SK-N-SH (cell line): Measurements from ENCODE around the gene DCAF5. TPM values are rescaled to one million over a fixed set of nuclear protein-coding genes. Genes with fewer than 3 reads are reported as not detected.
A peak's percentile ranks its signal among the peaks of the same experiment; 100 is the strongest.

Source experiments
- CTCF ChIA-PET: fragments of 300-600, 350-600 bp; formaldehyde crosslinking; extraction: SDS; loops from one replicate; lab custom pipeline; 2021; lab: Yijun Ruan, JAX
- POLR2A ChIA-PET: fragments of 350-600 bp; sonication (Branson Sonifier 250); formaldehyde crosslinking; extraction: SDS; loops from one replicate; lab custom pipeline; 2020; ENCODE audit warnings: antibody characterized with exemption, inconsistent platforms; lab: Yijun Ruan, JAX
- DNase-seq: peaks from one replicate; pipeline ENCODE4 v3.0.0; 2012
- H2AFZ ChIP-seq: fragments of 200-600 bp; sonication (generic); 2 replicates; pipeline ENCODE4 v1.8.1; 2016; ENCODE audit warnings: antibody characterized with exemption, mild to moderate bottlenecking, low read depth
- H3F3A ChIP-seq: fragments of 200-600 bp; sonication (generic); replicated peaks from 2 replicates; pipeline ENCODE3; 2016; ENCODE audit warnings: antibody characterized with exemption, mild to moderate bottlenecking; ENCODE audit not compliant: insufficient read depth
- H3K27ac ChIP-seq, 2 experiments: fragments of 200-500 bp in 1 of 2; fragments of 200-600 bp in 1 of 2; sonication (Bioruptor generic) in 1 of 2; sonication (generic), shearing (Covaris generic) in 1 of 2; 2 replicates each; pipeline versions ENCODE4 v1.5.1 to v1.6.1; 2014 to 2016; ENCODE audit warnings: low read depth in 2 of 2, inconsistent platforms in 1 of 2, low read length in 1 of 2, mild to moderate bottlenecking in 1 of 2, mixed read lengths in 1 of 2
- H3K27me3 ChIP-seq: fragments of 200-600 bp; sonication (generic), shearing (Covaris generic); 2 replicates; pipeline ENCODE4 v1.6.1; 2016; ENCODE audit warnings: mixed run types; ENCODE audit not compliant: insufficient read depth
- H3K36me3 ChIP-seq, 2 experiments: fragments of 200-500 bp in 1 of 2; fragments of 200-600 bp in 1 of 2; sonication (Bioruptor generic) in 1 of 2; sonication (generic) in 1 of 2; replicated peaks in 1 of 2; 2 replicates each; pipeline versions ENCODE3 to v1.5.1; 2014 to 2016; ENCODE audit warnings: low read length in 1 of 2, mild to moderate bottlenecking in 1 of 2; ENCODE audit not compliant: insufficient read depth in 2 of 2, control insufficient read depth in 1 of 2
- H3K4me1 ChIP-seq, 2 experiments: fragments of 200-500 bp in 1 of 2; fragments of 200-600 bp in 1 of 2; sonication (Bioruptor generic) in 1 of 2; sonication (generic), shearing (Covaris generic) in 1 of 2; 2 replicates each; pipeline versions ENCODE4 v1.5.1 to v1.6.1; 2014 to 2016; ENCODE audit warnings: low read depth in 1 of 2, low read length in 1 of 2, mixed run types in 1 of 2; ENCODE audit not compliant: insufficient read depth in 2 of 2, control insufficient read depth in 1 of 2
- H3K4me2 ChIP-seq: fragments of 200-600 bp; sonication (generic), shearing (Covaris generic); 2 replicates; pipeline ENCODE4 v1.6.1; 2017; ENCODE audit warnings: mixed run types
- H3K4me3 ChIP-seq, 2 experiments: fragments of 200-500 bp in 1 of 2; fragments of 200-600 bp in 1 of 2; sonication (Bioruptor generic) in 1 of 2; sonication (generic), shearing (Covaris generic) in 1 of 2; 2 replicates each; pipeline versions ENCODE4 v1.5.1 to v1.8.1; 2014 to 2016; ENCODE audit warnings: low read depth in 2 of 2, inconsistent platforms in 1 of 2, low read length in 1 of 2, mild to moderate bottlenecking in 1 of 2, mixed read lengths in 1 of 2, moderate library complexity in 1 of 2
- H3K79me2 ChIP-seq: fragments of 200-600 bp; sonication (generic); 2 replicates; pipeline ENCODE4 v1.8.1; 2017; ENCODE audit warnings: mild to moderate bottlenecking; ENCODE audit not compliant: insufficient read depth
- H3K9ac ChIP-seq: fragments of 200-600 bp; sonication (generic); 2 replicates; pipeline ENCODE4 v1.6.1; 2017; ENCODE audit warnings: mixed run types
- H3K9me2 ChIP-seq: fragments of 200-600 bp; sonication (generic); 2 replicates; pipeline ENCODE4 v1.6.1; 2017; ENCODE audit warnings: mixed run types
- H3K9me3 ChIP-seq: fragments of 200-600 bp; sonication (generic); 2 replicates; pipeline ENCODE4 v1.6.1; 2017; ENCODE audit warnings: mixed run types, mild to moderate bottlenecking, moderate library complexity
- H4K20me1 ChIP-seq: fragments of 200-600 bp; sonication (generic); 2 replicates; pipeline ENCODE4 v1.6.1; 2017; ENCODE audit warnings: mild to moderate bottlenecking, mixed run types; ENCODE audit not compliant: insufficient read depth
- FOSL2 ChIP-seq: IDR thresholded peaks from 2 replicates; pipeline ENCODE4 v1.4.0; 2012; ENCODE audit warnings: low read depth, mild to moderate bottlenecking, moderate library complexity, borderline replicate concordance
- GATA2 ChIP-seq: sonication (generic); formaldehyde crosslinking; IDR thresholded peaks from 2 replicates; pipeline ENCODE4 v1.5.0; 2020; ENCODE audit warnings: mild to moderate bottlenecking, missing genetic modification reagents
- JUND ChIP-seq: IDR thresholded peaks from 2 replicates; pipeline ENCODE4 v1.4.0; 2012
- MAX ChIP-seq: IDR thresholded peaks from 2 replicates; pipeline ENCODE4 v1.4.0; 2012; ENCODE audit warnings: low read depth
- MXI1 ChIP-seq: IDR thresholded peaks from 2 replicates; pipeline ENCODE4 v1.6.1; 2012; ENCODE audit warnings: mild to moderate bottlenecking, low read depth, low read length, improper control_type of control experiment
- NFIC ChIP-seq: IDR thresholded peaks from 2 replicates; pipeline ENCODE4 v1.4.0; 2012; ENCODE audit warnings: borderline replicate concordance
- NRF1 ChIP-seq: IDR thresholded peaks from 2 replicates; pipeline ENCODE4 v1.6.1; 2012; ENCODE audit warnings: low read depth, mild to moderate bottlenecking, low read length
- POLR2AphosphoS5 ChIP-seq: IDR thresholded peaks from 2 replicates; pipeline ENCODE4 v1.6.1; 2012; ENCODE audit warnings: low read depth, low read length
- RAD21 ChIP-seq: IDR thresholded peaks from 2 replicates; pipeline ENCODE4 v1.6.1; 2012; ENCODE audit warnings: mild to moderate bottlenecking, low read length
- RCOR1 ChIP-seq: fragments of 150-350 bp; IDR thresholded peaks from 2 replicates; pipeline ENCODE4 v1.6.1; 2017; ENCODE audit warnings: antibody characterized with exemption, low read length
- RFX5 ChIP-seq: IDR thresholded peaks from 2 replicates; pipeline ENCODE4 v1.6.1; 2012; ENCODE audit warnings: mild to moderate bottlenecking, improper control_type of control experiment, low read length
- RXRA ChIP-seq: IDR thresholded peaks from 2 replicates; pipeline ENCODE4 v1.4.0; 2012; ENCODE audit warnings: low read depth, mild to moderate bottlenecking, borderline replicate concordance
- SMC3 ChIP-seq: IDR thresholded peaks from 2 replicates; pipeline ENCODE4 v1.6.1; 2012; ENCODE audit warnings: low read depth, low read length, improper control_type of control experiment
- TCF12 ChIP-seq: IDR thresholded peaks from 2 replicates; pipeline ENCODE4 v1.4.0; 2012
- WGBS: methylation state at CpG from one replicate; pipeline ENCODE4 v1.1.6; 2017; ENCODE audit warnings: low lambda C conversion rate; 5-methylcytosine and 5-hydroxymethylcytosine counted together
- polyA plus RNA-seq, 3 experiments: library from polyadenylated mRNA; depleted of rRNA; stranded (reverse); fragments of >200 nt; gene quantifications; 2 replicates each; pipeline ENCODE4 v1.2.3, GENCODE V29; 2012

The DCAF5 gene
- polyA plus RNA-seq, 1 of the 3 experiments (the other 2 are of a cell fraction): 26.7 TPM

DNA sequence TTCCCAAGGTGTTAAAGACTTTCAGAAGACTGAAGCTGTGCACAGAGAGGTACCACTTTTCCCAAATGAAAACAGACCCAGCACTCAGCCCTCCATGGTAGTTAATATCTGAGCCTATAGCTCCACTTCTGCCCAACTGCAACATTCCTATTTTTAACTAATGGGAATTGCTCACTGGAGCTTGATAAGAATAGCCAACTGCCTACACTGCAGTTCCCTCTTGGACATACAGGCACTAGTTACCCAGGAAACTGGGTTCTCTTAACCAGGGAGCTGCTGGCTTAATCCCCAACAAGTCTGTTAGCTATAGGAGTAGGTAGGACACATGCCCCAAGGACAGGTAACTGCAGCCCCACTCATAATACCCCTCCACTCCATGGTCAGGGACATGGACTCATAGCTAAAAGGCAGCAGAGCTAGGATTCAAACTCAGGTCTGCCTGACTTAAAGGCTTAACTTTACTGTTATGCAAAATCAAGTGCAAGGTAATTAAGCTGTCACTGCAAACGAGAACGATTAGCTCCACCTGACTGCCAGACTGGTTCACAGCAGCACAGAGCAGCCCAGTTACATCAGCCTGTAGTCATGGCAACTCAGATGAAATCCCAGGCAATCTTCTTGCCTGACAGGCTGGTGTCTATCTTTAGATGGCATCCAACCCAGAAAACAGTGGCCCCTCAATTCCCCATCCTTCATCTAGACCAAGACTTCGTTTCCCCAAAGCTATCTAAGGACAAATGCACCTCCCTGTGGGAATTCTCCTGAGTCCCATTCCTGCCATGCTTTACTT, 96.7 kb downstream of the DCAF5 start:
- Histone ChIP-seq H4K20me1 (no peaks in the 10 kb centered on the region), H3K4me3 (no peak overlapping the region), H3K79me2 (no peaks in the 10 kb centered on the region; the same call in 1 of the 2 replicates), H3K36me3 (peaks cover 26 to 37% of the 10 kb centered on the region in 2 experiments), H3K27ac (peak overlapping the region; percentile 13 to 89; a peak in 3 of 4 replicates), H3F3A (peaks cover 23% of the 10 kb centered on the region), H3K27me3 (no peaks in the 10 kb centered on the region), H3K9me2 (no peaks in the 10 kb centered on the region), H2AFZ (no peak overlapping the region), H3K4me1 (peaks cover 13 to 28% of the 10 kb centered on the region in 2 experiments; a peak in 3 of 4 replicates), H3K9ac (peak overlapping the region; percentile 28; the same call in 1 of the 2 replicates), H3K9me3 (no peaks in the 10 kb centered on the region)
- CTCF ChIA-PET: interaction anchor here (0.8 to 2.2 kb wide), 20 partner anchors 9 to 193 kb away, joined by 3 to 18 read pairs (median 4); no protein-coding TSS in a partner anchor
- DNase-seq: peak; percentile 69
- WGBS: 51% methylated on average over 3 of the region's 3 CpGs
- POLR2A ChIA-PET: interaction anchor here (0.7 to 0.8 kb wide), 2 partner anchors 87 to 108 kb away, joined by 3 to 4 read pairs; no protein-coding TSS in a partner anchor
- TF ChIP-seq POLR2AphosphoS5 (no peak), MXI1 (peak; percentile 72), RAD21 (peak; percentile 70), RCOR1 (0 out of 2 replicates have a peak, but pooled peaks have one; percentile 6), RXRA (no peak), SMC3 (peak; percentile 44; the same call in 1 of the 2 replicates)
- TF ChIP-seq, all 33 proteins: peak for 4
- no peak overlapping the region for H3K4me2 ChIP-seq

GRCh38 chr14:69055125-69055524, 97.8 kb downstream of the DCAF5 start:
- Histone ChIP-seq H2AFZ (no peak overlapping the region), H3K4me3 (no peak overlapping the region), H4K20me1 (no peaks in the 10 kb centered on the region), H3K9ac (no peak overlapping the region), H3F3A (peaks cover 15% of the 10 kb centered on the region), H3K9me3 (no peaks in the 10 kb centered on the region), H3K4me2 (no peak overlapping the region), H3K9me2 (no peaks in the 10 kb centered on the region), H3K4me1 (peaks cover 17 to 35% of the 10 kb centered on the region in 2 experiments; a peak in 3 of 4 replicates), H3K36me3 (peaks cover 23 to 37% of the 10 kb centered on the region in 2 experiments), H3K27ac (peak overlapping the region in 1 of 2 experiments; percentile 66; a peak in 2 of 4 replicates), H3K27me3 (no peaks in the 10 kb centered on the region), H3K79me2 (no peaks in the 10 kb centered on the region; the same call in 1 of the 2 replicates)
- ChIA-PET CTCF (interaction anchor here (2.0 to 2.2 kb wide), 2 partner anchors 12 to 143 kb away, joined by 7 to 14 read pairs; no protein-coding TSS in a partner anchor), POLR2A (no interaction called here)
- TF ChIP-seq NFIC (0 out of 2 replicates have a peak, but pooled peaks have one; percentile 25), JUND (peak; percentile 55), RXRA (peak; percentile 61; the same call in 1 of the 2 replicates), TCF12 (peak; percentile 28; the same call in 1 of the 2 replicates), NRF1 (no peak), GATA2 (CRISPR knock-in tag) (no peak), RFX5 (no peak), FOSL2 (peak; percentile 79), MAX (0 out of 2 replicates have a peak, but pooled peaks have one; percentile 48)
- DNase-seq: no peak
- 88% methylated on average over 10 of the region's 21 CpGs for WGBS
